Spinal cord (tissue), 10 donors: ENCODE results near the gene ZBTB7C. TPM values are rescaled to one million over a fixed set of nuclear protein-coding genes. Genes with fewer than 3 reads are reported as not detected.

Source experiments
- DNase-seq, 6 donors: peaks; one replicate each; pipeline versions ENCODE4 v3.0.0 to v3.0.0-alpha.2; 2013 to 2015; ENCODE audit warnings: low spot score in 6 of 6, low read depth in 4 of 6
- H3K27ac ChIP-seq: one replicate; pipeline ENCODE4 v1.5.1; 2013; ENCODE audit warnings: low read depth, low read length, control low read depth
- H3K27me3 ChIP-seq: one replicate; pipeline ENCODE4 v1.6.1; 2013; ENCODE audit warnings: low read length; ENCODE audit not compliant: control insufficient read depth, insufficient read depth
- H3K36me3 ChIP-seq: one replicate; pipeline ENCODE4 v1.6.1; 2013; ENCODE audit warnings: low read length; ENCODE audit not compliant: control insufficient read depth, insufficient read depth
- H3K4me1 ChIP-seq: one replicate; pipeline ENCODE4 v1.6.1; 2013; ENCODE audit warnings: low read length; ENCODE audit not compliant: control insufficient read depth, insufficient read depth
- H3K4me3 ChIP-seq: one replicate; pipeline ENCODE4 v1.5.1; 2013; ENCODE audit warnings: low read depth, low read length, control low read depth
- H3K9me3 ChIP-seq: one replicate; pipeline ENCODE4 v1.6.1; 2013; ENCODE audit warnings: low read length; ENCODE audit not compliant: control insufficient read depth, insufficient read depth
- WGBS: methylation state at CpG from one replicate; pipeline ENCODE4 v1.1.5; 2013; ENCODE audit warnings: missing lambda C conversion rate; ENCODE audit not compliant: insufficient coverage; 5-methylcytosine and 5-hydroxymethylcytosine counted together
- polyA plus RNA-seq, 2 donors: library from polyadenylated mRNA; unstranded; fragments of 120-200 nt; gene quantifications; one replicate each; pipeline ENCODE4 v1.2.1, GENCODE V29; 2013; ENCODE audit not compliant: insufficient read length in 2 of 2
- total RNA-seq, 2 donors: library from RNA; depleted of rRNA in 1 of 2; stranded (reverse); fragments of 120-200 nt in 1 of 2; fragments of >200 nt in 1 of 2; gene quantifications; one replicate each; pipeline versions ENCODE4 v1.2.3 to v1.2.4, GENCODE V29; 2013 to 2014
- donor health status: healthy.

Gene ZBTB7C
- total and polyA plus RNA-seq, 4 donors = 7.6 to 15.7 (median 9.8) TPM

GRCh38 chr18:48218285-48219022 lies 190.7 kb downstream of the ZBTB7C start:
- DNase-seq = no peak
- H3K27ac ChIP-seq = no peak overlapping the region
- 97% methylated on average over 4 of the region's 7 CpGs for WGBS

GRCh38 chr18:48217258-48218250 lies 191.6 kb downstream of the ZBTB7C start:
- WGBS = 87% methylated on average over 13 of the region's 15 CpGs
- no peak overlapping the region for H3K4me3 ChIP-seq
- H3K4me1 ChIP-seq = peaks cover 22% of the 10 kb centered on the region
- no peaks in the 10 kb centered on the region for H3K36me3 ChIP-seq
- no peaks in the 10 kb centered on the region for H3K27me3 ChIP-seq
- no peak for DNase-seq
- no peaks in the 10 kb centered on the region for H3K9me3 ChIP-seq
- H3K27ac ChIP-seq = no peak overlapping the region

More at GRCh38 chr18:48218285-48219022, 190.7 kb downstream of the ZBTB7C start:
- Histone ChIP-seq H3K4me1 (peaks cover 28% of the 10 kb centered on the region), H3K36me3 (no peaks in the 10 kb centered on the region), H3K4me3 (no peak overlapping the region), H3K9me3 (no peaks in the 10 kb centered on the region), H3K27me3 (no peaks in the 10 kb centered on the region)

GRCh38 chr18:48216639-48217257 lies 192.4 kb downstream of the ZBTB7C start:
- no peaks in the 10 kb centered on the region for H3K27me3 ChIP-seq
- H3K4me3 ChIP-seq = no peak overlapping the region
- WGBS = 84% methylated on average over 9 of the region's 9 CpGs
- no peaks in the 10 kb centered on the region for H3K36me3 ChIP-seq
- DNase-seq = no peak
- no peaks in the 10 kb centered on the region for H3K9me3 ChIP-seq
- peaks cover 20% of the 10 kb centered on the region for H3K4me1 ChIP-seq
- H3K27ac ChIP-seq = no peak overlapping the region

GRCh38 chr18:48215876-48216638 lies 193.1 kb downstream of the ZBTB7C start:
- H3K4me1 ChIP-seq = peaks cover 20% of the 10 kb centered on the region
- no peaks in the 10 kb centered on the region for H3K27me3 ChIP-seq
- no peak overlapping the region for H3K4me3 ChIP-seq
- H3K27ac ChIP-seq = no peak overlapping the region
- WGBS = 76% methylated on average over 6 of the region's 9 CpGs
- no peaks in the 10 kb centered on the region for H3K36me3 ChIP-seq
- no peak for DNase-seq
- H3K9me3 ChIP-seq = no peaks in the 10 kb centered on the region

GRCh38 chr18:48213791-48214190 lies 195.4 kb downstream of the ZBTB7C start:
- no peak for DNase-seq
- Histone ChIP-seq H3K4me3 (no peak overlapping the region), H3K27me3 (no peaks in the 10 kb centered on the region), H3K27ac (no peak overlapping the region), H3K4me1 (peaks cover 12% of the 10 kb centered on the region), H3K9me3 (no peaks in the 10 kb centered on the region), H3K36me3 (no peaks in the 10 kb centered on the region)
- WGBS = 89% methylated on average over 8 of the region's 9 CpGs

- 50% methylated on average over 1 of the region's 4 CpGs for WGBS
- Histone ChIP-seq H3K27me3 (no peaks in the 10 kb centered on the region), H3K9me3 (no peaks in the 10 kb centered on the region), H3K4me3 (no peak overlapping the region), H3K4me1 (no peaks in the 10 kb centered on the region), H3K36me3 (no peaks in the 10 kb centered on the region), H3K27ac (no peak overlapping the region)
- DNase-seq = peak in 1 of 6 donors; percentile 67
These were observed 200.6 kb downstream of the ZBTB7C start for GRCh38 chr18:48208432-48209140.

GRCh38 chr18:48207733-48208132 lies 201.4 kb downstream of the ZBTB7C start:
- Histone ChIP-seq H3K9me3 (no peaks in the 10 kb centered on the region), H3K4me3 (no peak overlapping the region), H3K27me3 (no peaks in the 10 kb centered on the region), H3K27ac (no peak overlapping the region), H3K4me1 (no peaks in the 10 kb centered on the region), H3K36me3 (no peaks in the 10 kb centered on the region)
- DNase-seq = no peak
- 82% methylated on average over 2 of the region's 2 CpGs for WGBS

- WGBS = no CpG with 5 or more reads among the region's 4 CpGs
- DNase-seq = no peak
- H3K4me1 ChIP-seq = no peaks in the 10 kb centered on the region
- no peak overlapping the region for H3K4me3 ChIP-seq
- H3K36me3 ChIP-seq = no peaks in the 10 kb centered on the region
- no peaks in the 10 kb centered on the region for H3K9me3 ChIP-seq
- no peak overlapping the region for H3K27ac ChIP-seq
- H3K27me3 ChIP-seq = no peaks in the 10 kb centered on the region
These were observed 202.3 kb downstream of the ZBTB7C start for GRCh38 chr18:48206887-48207286.
